Ovary (tissue), 9 donors: Measurements from ENCODE around the gene FASTK. TPM values are rescaled to one million over a fixed set of nuclear protein-coding genes. Genes with fewer than 3 reads are reported as not detected.

Source experiments
- DNase-seq, 5 donors: peaks; one replicate each; pipeline ENCODE4 v3.0.0-alpha.2; 2019 to 2020
- H3K27ac ChIP-seq, 2 donors: fragments of 200-600 bp; one replicate each; pipeline versions ENCODE4 v1.5.1 to v1.8.0; 2019 to 2022
- H3K27me3 ChIP-seq: fragments of 200-600 bp; one replicate; pipeline ENCODE4 v1.8.0; 2022
- H3K36me3 ChIP-seq: fragments of 200-600 bp; sonication (generic); one replicate; pipeline ENCODE4 v1.5.1; 2019
- H3K4me1 ChIP-seq: one replicate; pipeline ENCODE4 v1.8.1; 2013; ENCODE audit warnings: mild to moderate bottlenecking, moderate library complexity; ENCODE audit not compliant: insufficient read depth
- H3K4me3 ChIP-seq: fragments of 200-600 bp; sonication (generic); one replicate; pipeline ENCODE4 v1.5.1; 2017
- H3K9me3 ChIP-seq, 2 donors: fragments of 200-600 bp in 1 of 2; sonication (generic) in 1 of 2; one replicate each; pipeline versions ENCODE4 v1.5.1 to v1.8.1; 2013 to 2019; ENCODE audit warnings: mild to moderate bottlenecking in 1 of 2, moderate library complexity in 1 of 2
- CTCF ChIP-seq, 3 donors: fragments of 450-650 bp in 2 of 3; fragments of 200-600 bp in 1 of 3; IDR thresholded peaks; one replicate each; pipeline versions ENCODE4 v1.5.1 to v1.8.0; 2016 to 2022; ENCODE audit warnings: antibody characterized with exemption in 3 of 3, mild to moderate bottlenecking in 1 of 3
- EP300 ChIP-seq: sonication (generic); formaldehyde crosslinking; IDR thresholded peaks from one replicate; pipeline ENCODE4 v1.6.1; 2017; ENCODE audit warnings: antibody characterized with exemption
- POLR2A ChIP-seq: fragments of 450-650 bp; IDR thresholded peaks from one replicate; pipeline ENCODE4 v1.6.1; 2017; ENCODE audit warnings: antibody characterized with exemption, mild to moderate bottlenecking, moderate library complexity
- WGBS, 3 donors: extraction: QIAGEN DNeasy Blood & Tissue Kit in 1 of 3; methylation state at CpG; one replicate each; pipeline versions ENCODE4 v1.1.5 to v1.1.7; 2013 to 2017; 5-methylcytosine and 5-hydroxymethylcytosine counted together
- intact Hi-C, 4 donors: fragments of 100-400 bp; cut with DNase I; formaldehyde crosslinking; loops; one replicate each; pipeline versions ENCODE4 v1.11.0 to v1.15.1; 2022 to 2023
- polyA plus RNA-seq, 2 donors: library from polyadenylated mRNA; stranded (reverse); fragments of 200-250 nt in 1 of 2; fragments of 350-450 nt in 1 of 2; fragmentation: Illumina TruSeq in 1 of 2; extraction: RNeasy Lipid Tissue Mini Kit (QIAGEN cat#74804) in 1 of 2; gene quantifications; one replicate each; pipeline ENCODE4 v1.2.3, GENCODE V29; 2013 to 2014
- total RNA-seq, 7 donors: library from RNA; depleted of rRNA in 2 of 7; stranded (reverse); fragments of >200 nt in 2 of 7; fragmentation: NEBNext Ultra II Directional in 3 of 7; extraction: Animal tissue kit (Norgen Biotek cat#: 25700) in 3 of 7; gene quantifications; one replicate each; pipeline versions ENCODE4 v1.1.0 to v1.2.4, GENCODE V29; 2016 to 2023
- donor health status: DM: no; HTN: no; CAD: no; lungs with moderate emphysema.
- donor health status: DM: no; HTN: no; CAD: no.
- donor health status: Bipolar disorder and iron deficiency.
- donor health status: DM: yes; HTN: yes; CAD: no.
- donor health status: DM: no; HTN: no; CAD: no.
- donor health status: DM: yes; HTN: yes; CAD: no.

Gene FASTK
- total and polyA plus RNA-seq, 9 donors = 5.4 to 95.2 (median 75.8) TPM

DNA sequence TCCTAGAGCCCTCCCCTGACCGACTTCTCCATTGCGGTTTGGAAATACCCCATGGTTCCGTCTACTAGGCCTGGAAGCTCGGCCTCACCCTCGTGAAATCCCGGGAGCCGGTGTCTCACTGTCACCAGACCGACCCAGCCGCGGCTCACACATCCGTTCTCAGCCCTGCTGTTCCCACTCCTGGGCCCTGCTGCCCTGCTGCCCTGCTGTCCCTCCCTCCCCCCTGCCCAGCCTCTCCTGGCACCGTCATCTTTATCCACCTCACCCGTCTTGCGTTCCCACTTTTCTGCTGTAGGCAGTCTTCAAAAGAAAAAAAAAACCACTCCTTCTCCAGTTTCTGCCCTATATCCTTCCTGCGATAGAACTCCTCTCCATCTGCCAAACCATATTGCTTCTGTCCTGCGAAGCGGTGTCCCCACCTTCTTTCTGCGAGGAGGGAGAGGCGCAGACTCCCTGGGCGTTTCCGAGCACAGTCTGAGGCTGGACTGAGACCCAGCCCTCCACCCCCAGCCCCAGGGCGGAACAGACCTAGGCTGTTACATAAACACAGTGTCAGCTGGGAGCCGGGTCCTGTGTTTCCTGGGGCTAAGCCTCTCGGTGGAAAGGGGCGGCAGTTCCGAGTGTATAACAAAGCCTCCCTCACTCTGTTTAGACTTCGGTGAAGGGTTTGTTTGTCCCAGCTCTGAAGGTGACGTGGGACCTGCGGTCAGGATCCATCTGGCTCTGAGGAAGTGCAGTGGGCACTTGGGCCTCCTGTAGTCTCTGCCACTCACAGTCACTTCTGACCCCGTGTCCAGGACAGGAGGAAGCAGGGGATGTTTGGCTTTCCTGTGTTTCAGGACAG lies 8.5 kb upstream of the FASTK start:
- Histone ChIP-seq H3K36me3 (no peaks in the 10 kb centered on the region), H3K9me3 (no peaks in the 10 kb centered on the region), H3K4me1 (peaks cover 22% of the 10 kb centered on the region), H3K27ac (peak overlapping the region; percentile 64 to 77), H3K27me3 (no peaks in the 10 kb centered on the region), H3K4me3 (peak overlapping the region; percentile 70)
- intact Hi-C loops = no loop called here
- TF ChIP-seq POLR2A = no peak
- TF ChIP-seq EP300 = no peak
- no peak for TF ChIP-seq CTCF (IDR thresholded peaks at IDR 0.05)
- 8 to 16% (median 11%) methylated on average over 30 of the region's 30 CpGs for WGBS, 3 donors
- DNase-seq = peak; percentile 60 to 78 (median 69)

- TF ChIP-seq EP300 = no peak
- TF ChIP-seq POLR2A = no peak
- TF ChIP-seq CTCF (IDR thresholded peaks at IDR 0.05) = no peak
- H3K36me3 ChIP-seq = no peaks in the 10 kb centered on the region
- H3K27me3 ChIP-seq = no peaks in the 10 kb centered on the region
- 16 to 37% (median 27%) methylated on average over 16 of the region's 16 CpGs for WGBS, 3 donors
- H3K27ac ChIP-seq = peak overlapping the region; percentile 77 to 86
- peaks cover 25% of the 10 kb centered on the region for H3K4me1 ChIP-seq
- peak in 3 of 5 donors; percentile 19 to 43 (median 43) for DNase-seq
- no peaks in the 10 kb centered on the region for H3K9me3 ChIP-seq
- peak overlapping the region; percentile 70 for H3K4me3 ChIP-seq
- intact Hi-C loops = no loop called here
Observed at GRCh38 chr7:151088019-151088855, 7.6 kb upstream of the FASTK start.

- peaks cover 29% of the 10 kb centered on the region for H3K4me1 ChIP-seq
- H3K36me3 ChIP-seq = no peaks in the 10 kb centered on the region
- intact Hi-C loops = loop anchor here in 1 of 4 donors (2.0 kb wide), 1 partner anchor 59 kb away; the partner anchor contains the start of gene ABCB8
- H3K4me3 ChIP-seq = peak overlapping the region; percentile 70
- WGBS, 3 donors = 1 to 2% (median 1%) methylated on average over 22 to 70 of the region's 70 CpGs
- no peaks in the 10 kb centered on the region for H3K27me3 ChIP-seq
- no peaks in the 10 kb centered on the region for H3K9me3 ChIP-seq
- peak; percentile 61 to 83 (median 77) for DNase-seq
- TF ChIP-seq CTCF (IDR thresholded peaks at IDR 0.05) (peak in 2 of 3 donors; percentile 22 to 43), POLR2A (no peak)
- H3K27ac ChIP-seq = peak overlapping the region; percentile 77 to 86
Observed at GRCh38 chr7:151087245-151088018, 6.8 kb upstream of the FASTK start.

- Histone ChIP-seq H3K4me3 (peak overlapping the region; percentile 70), H3K4me1 (peaks cover 35% of the 10 kb centered on the region), H3K36me3 (no peaks in the 10 kb centered on the region), H3K9me3 (no peaks in the 10 kb centered on the region), H3K27me3 (no peaks in the 10 kb centered on the region), H3K27ac (peak overlapping the region; percentile 77 to 86)
- peak in 1 of 5 donors; percentile 65 for DNase-seq
- intact Hi-C loops = loop anchor here in 1 of 4 donors (2.0 kb wide), 1 partner anchor 58 kb away; the partner anchor contains the start of gene ABCB8
- 0% methylated on average over 22 to 44 of the region's 56 CpGs for WGBS, 3 donors
- no peak for TF ChIP-seq POLR2A
- TF ChIP-seq EP300 = no peak
- no peak for TF ChIP-seq CTCF (IDR thresholded peaks at IDR 0.05)
Observed at GRCh38 chr7:151086802-151087244, 6.2 kb upstream of the FASTK start.
